GM21447 (cell line): ENCODE data around the gene DOCK10.

Experiments
- ATAC-seq: cut with Tn5 transposase; IDR thresholded peaks from one replicate; pipeline ENCODE4 v1.9.1; 2021; ENCODE audit not compliant: unreplicated experiment

DOCK10 gene

GRCh38 chr2:224734949-224735348 is 307.3 kb downstream of the DOCK10 start:
- no peak for ATAC-seq

- no peak for ATAC-seq
Observed at GRCh38 chr2:224731665-224732064, 310.6 kb downstream of the DOCK10 start.

DNA sequence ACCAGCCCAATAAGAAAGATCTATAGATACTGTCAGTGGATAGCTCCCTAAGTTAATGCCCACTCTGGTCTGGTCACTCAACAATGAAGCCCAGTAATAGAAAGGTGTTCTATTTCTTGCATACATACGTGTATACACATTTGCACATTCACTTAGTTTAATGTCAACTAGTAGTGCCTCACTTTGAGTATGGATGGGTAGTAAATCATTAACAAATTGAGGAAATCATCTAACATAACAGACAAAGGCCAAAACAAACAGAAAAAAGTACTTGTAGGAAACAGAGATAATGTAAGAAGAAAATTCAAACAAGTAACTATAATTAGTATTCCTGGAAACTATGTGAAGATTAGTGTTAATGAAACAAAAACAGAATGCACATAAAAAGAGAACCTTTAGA is 312.8 kb downstream of the DOCK10 start:
- ATAC-seq: no peak

DNA sequence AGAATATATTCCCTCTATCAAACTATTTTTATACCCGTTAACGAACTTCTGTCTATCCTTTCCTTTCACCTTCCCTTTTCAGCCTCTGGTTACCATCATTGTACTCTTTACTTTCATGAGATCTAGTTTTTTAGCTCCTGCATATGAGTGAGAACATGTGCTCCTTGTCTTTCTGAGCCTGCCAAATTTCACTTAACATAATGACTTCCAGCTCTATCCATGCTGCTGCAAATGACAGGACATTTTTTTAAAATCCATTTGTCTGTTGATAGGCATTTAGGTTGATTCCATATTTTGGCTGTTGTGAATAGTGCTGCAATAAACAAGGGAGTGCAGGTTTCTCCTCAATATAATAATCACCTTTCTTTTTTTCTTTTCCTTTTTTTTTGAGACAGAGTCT is 317.9 kb downstream of the DOCK10 start:
- ATAC-seq: no peak

DNA sequence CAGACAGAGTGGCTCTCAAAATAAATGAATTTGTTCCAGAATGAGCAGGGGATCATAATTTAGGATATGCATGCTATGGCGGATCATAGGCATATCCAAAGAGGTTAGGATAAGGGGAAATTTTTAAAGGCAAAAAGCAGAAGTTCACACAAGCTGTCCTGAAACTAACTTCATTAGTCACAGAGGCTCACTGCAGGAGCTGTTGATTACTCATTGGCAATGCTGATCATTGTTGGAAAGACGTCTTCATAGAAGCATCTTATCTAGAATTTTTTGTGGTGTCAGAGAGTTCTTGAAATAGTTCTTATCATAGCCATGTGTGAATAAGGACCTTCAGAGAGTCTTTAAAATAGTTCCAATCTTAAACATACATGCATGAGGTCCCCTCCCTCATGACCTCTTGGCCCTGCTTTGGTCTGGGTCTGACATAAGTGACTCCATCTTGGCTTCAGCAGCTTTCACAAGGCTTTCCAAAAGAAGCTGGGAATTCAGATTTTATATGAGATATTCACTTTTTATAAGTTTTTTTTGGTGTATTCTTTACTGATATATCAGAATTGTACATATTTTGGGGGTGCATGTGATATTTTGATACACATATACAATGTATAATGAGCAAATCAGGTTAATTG is 318.6 kb downstream of the DOCK10 start:
- ATAC-seq: peak; percentile 76

DNA sequence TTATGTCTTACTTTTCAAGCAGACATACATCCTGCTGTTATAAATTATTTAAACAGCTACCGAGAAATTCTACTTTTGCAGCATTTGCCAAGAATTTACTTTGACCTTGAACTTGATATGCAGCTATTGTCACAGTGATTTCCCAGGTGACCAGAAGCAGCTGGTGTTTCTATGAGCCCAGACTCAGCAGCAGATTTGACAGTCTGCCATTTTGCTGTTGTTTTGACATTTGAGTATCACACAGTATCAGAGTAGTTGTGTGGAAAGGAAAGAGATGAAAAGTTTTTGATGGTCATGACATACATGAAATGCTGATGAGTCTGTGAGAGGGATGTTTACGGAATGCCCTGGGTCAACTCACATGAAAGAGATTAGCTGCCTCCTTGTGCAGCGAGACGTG is 319.5 kb downstream of the DOCK10 start:
- ATAC-seq: no peak

GRCh38 chr2:224722250-224722649 is 320.0 kb downstream of the DOCK10 start:
- ATAC-seq: no peak

- no peak for ATAC-seq
Observed at GRCh38 chr2:224716921-224717320, 325.3 kb downstream of the DOCK10 start.

- ATAC-seq: no peak
Observed at GRCh38 chr2:224716201-224716600, 326.1 kb downstream of the DOCK10 start, which contains the start of gene CCDC195. CCDC195 (minus strand) TSS chr2:224716365; CDS start chr2:224716365, 0 bp downstream.
